Urinary bladder (tissue), 4 donors: ENCODE results near the gene LPCAT1. TPM values are rescaled to one million over a fixed set of nuclear protein-coding genes. Genes with fewer than 3 reads are reported as not detected.
"Not testable (repeated sequence)": the region's sequence is repeated elsewhere in the genome, so short reads cannot be mapped to it uniquely, and the experiment has no call there.

Experiments
- DNase-seq: peaks from one replicate; pipeline ENCODE4 v3.0.0-alpha.2; 2015; ENCODE audit errors: extremely low spot score
- H3K27ac ChIP-seq: one replicate; pipeline ENCODE4 v1.5.1; 2013; ENCODE audit warnings: low read depth, mild to moderate bottlenecking, moderate library complexity
- H3K36me3 ChIP-seq: one replicate; pipeline ENCODE4 v1.6.1; 2013; ENCODE audit warnings: mild to moderate bottlenecking, moderate library complexity; ENCODE audit not compliant: insufficient read depth
- H3K4me1 ChIP-seq: one replicate; pipeline ENCODE4 v1.6.1; 2013; ENCODE audit warnings: mild to moderate bottlenecking, moderate library complexity; ENCODE audit not compliant: insufficient read depth
- H3K4me3 ChIP-seq: one replicate; pipeline ENCODE4 v1.5.1; 2013; ENCODE audit warnings: low read depth, low read length
- WGBS: extraction: QIAGEN DNeasy Blood & Tissue Kit; methylation state at CpG from one replicate; pipeline ENCODE4 v1.1.7; 2013; 5-methylcytosine and 5-hydroxymethylcytosine counted together
- polyA plus RNA-seq: library from polyadenylated mRNA; stranded (reverse); fragments of 200-250 nt; gene quantifications from one replicate; pipeline ENCODE4 v1.2.3, GENCODE V29; 2013
- total RNA-seq: library from RNA; depleted of rRNA; stranded (reverse); fragments of >200 nt; gene quantifications from one replicate; pipeline ENCODE4 v1.2.3, GENCODE V29; 2014
- donor health status: healthy with polysubstance abuse.
- donor health status: healthy.

Gene LPCAT1
- total and polyA plus RNA-seq, 2 donors, result 31.4 to 32.9 TPM

DNA sequence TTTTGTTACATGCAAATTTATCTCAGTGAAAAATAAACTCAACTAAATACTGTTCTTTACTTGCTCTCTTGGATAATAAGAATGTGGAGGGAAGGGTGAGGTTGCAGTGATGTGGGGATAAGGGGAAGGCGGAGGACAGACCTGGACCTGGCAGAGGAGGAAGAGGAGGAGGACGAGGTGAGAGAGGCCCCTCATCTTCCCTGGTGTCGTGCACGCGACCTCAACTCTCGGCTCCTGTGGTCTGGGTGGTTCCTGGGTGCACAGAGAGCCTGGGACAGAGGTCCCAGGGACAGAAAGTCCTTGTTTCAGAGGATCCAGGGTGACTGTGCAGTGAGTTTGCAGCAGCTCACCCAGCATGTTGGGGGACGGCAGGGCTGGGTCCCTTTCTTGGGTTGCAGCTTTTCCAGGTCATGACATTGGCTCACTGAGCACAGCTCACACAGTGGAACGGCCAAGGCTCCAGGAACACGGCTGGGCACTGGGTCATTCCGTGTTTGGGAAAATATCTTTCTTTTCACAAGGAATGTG, 37.7 kb upstream of the LPCAT1 start:
- 70% methylated on average over 10 of the region's 10 CpGs for WGBS
- H3K4me3 ChIP-seq, result no peak overlapping the region
- H3K27ac ChIP-seq, result no peak overlapping the region
- no peaks in the 10 kb centered on the region for H3K4me1 ChIP-seq
- no peak for DNase-seq
- H3K36me3 ChIP-seq, result no peaks in the 10 kb centered on the region

DNA sequence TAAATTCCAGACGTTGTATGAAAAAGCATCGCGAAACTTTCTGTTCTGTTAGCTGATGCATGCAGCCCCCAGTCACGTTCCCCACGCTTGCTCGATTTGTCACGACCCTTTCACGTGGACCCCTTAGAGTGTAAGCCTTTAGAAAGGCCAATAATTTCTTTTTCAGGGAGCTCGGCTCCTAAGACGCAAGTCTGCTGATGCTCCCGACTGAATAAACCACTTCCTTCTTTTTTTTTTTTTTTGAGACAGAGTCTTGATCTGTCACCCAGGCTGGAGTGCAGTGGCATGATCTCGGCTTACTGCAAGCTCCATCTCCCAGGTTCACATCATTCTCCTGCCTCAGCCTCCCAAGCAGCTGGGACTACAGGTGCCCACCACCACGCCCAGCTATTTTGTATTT, 36.7 kb upstream of the LPCAT1 start:
- not testable (repeated sequence) for H3K4me1 ChIP-seq, H3K27ac ChIP-seq, H3K36me3 ChIP-seq, DNase-seq, H3K4me3 ChIP-seq
- WGBS, result 83% methylated on average over 13 of the region's 13 CpGs

- no peak overlapping the region for H3K4me3 ChIP-seq
- H3K4me1 ChIP-seq, result no peaks in the 10 kb centered on the region
- DNase-seq, result no peak
- no peaks in the 10 kb centered on the region for H3K36me3 ChIP-seq
- no peak overlapping the region for H3K27ac ChIP-seq
- 72% methylated on average over 6 of the region's 6 CpGs for WGBS
Observed at GRCh38 chr5:1558944-1559343, 35.2 kb upstream of the LPCAT1 start.

DNA sequence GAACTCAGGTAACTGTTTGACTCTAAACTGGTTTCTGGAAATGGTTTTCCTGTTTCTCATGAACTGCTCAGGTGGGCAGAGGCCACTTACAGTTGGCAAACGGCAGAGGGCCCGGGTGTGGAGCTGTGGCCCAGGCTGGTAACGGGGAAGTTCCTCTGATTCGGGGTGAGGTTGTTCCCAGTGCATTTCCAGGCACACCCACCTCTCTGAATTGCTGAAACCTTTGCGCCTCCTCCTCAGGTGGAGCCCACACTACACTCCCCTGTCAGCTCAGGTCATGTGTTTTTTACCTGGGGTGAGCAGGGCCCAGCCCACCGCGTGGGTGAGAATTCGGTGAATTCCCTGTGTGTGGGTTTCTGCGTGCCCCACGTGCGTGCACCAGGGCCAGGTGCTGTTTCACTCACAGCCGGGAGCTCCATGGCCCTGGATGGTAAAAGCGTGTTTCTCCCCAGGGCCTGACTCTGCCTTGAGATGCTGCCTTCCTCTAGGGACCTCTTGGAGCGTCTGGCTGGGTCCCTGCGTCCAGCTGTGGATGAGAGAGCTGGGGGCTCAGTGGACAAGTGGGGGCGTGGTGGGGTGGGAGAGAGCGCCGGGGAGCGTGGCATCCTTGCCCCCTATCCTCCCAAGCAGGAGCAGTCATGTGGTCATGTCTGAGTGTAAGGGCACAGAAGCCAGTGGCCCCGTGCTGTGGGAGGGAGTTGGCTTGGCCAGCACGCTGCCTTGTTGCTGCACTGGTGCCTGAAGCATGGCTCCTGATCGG, 33.5 kb upstream of the LPCAT1 start:
- WGBS, result 82% methylated on average over 22 of the region's 22 CpGs
- DNase-seq, result no peak
- Histone ChIP-seq H3K36me3 (no peaks in the 10 kb centered on the region), H3K27ac (no peak overlapping the region), H3K4me1 (no peaks in the 10 kb centered on the region), H3K4me3 (no peak overlapping the region)

DNA sequence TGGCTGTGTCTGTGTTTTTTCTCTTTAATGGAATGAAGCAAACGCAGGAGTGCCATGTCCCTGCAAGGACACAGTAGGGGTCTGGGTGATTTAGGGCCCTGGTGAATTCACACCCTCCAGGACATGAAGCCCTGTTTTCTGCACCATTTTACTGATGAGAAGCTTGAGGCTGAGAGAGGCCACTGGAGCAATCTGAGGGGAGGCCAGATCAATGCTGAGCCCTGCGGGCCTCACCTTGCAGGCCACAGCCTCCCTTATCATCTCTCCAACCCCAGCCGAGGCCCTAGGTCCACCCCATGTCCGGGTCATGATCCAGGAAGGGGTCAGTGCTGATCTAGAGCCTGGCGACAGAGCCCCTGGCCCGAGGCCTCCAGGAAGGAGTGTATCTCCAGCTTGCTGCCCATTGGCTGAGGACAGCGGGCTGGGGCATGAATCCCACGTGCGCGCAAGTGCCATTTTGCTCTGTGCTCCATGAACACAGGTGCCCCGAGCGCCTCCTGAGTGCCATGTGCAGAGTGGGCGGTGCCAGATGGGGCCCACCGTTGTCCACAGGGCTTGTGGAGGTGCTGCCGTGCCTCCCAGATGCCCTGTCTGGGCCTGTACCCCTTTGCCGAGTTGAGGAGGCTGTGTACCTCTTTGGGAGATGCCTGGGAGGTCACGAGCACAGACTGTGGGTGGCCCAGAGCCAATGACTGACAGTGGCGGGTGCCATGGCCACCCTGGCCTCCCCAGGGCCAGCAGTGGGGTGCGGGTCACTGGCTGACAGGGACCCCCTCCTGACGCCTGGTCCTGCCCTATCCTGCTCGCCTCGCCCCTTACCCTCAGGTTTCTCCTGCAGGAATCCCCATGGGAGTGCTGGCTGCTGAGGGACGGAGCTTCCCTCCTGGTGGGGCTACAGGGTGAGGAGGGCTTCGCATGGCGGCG, 32.3 kb upstream of the LPCAT1 start:
- Histone ChIP-seq H3K4me1 (no peaks in the 10 kb centered on the region), H3K4me3 (no peak overlapping the region), H3K36me3 (no peaks in the 10 kb centered on the region), H3K27ac (no peak overlapping the region)
- DNase-seq, result no peak
- 85% methylated on average over 26 of the region's 26 CpGs for WGBS

DNA sequence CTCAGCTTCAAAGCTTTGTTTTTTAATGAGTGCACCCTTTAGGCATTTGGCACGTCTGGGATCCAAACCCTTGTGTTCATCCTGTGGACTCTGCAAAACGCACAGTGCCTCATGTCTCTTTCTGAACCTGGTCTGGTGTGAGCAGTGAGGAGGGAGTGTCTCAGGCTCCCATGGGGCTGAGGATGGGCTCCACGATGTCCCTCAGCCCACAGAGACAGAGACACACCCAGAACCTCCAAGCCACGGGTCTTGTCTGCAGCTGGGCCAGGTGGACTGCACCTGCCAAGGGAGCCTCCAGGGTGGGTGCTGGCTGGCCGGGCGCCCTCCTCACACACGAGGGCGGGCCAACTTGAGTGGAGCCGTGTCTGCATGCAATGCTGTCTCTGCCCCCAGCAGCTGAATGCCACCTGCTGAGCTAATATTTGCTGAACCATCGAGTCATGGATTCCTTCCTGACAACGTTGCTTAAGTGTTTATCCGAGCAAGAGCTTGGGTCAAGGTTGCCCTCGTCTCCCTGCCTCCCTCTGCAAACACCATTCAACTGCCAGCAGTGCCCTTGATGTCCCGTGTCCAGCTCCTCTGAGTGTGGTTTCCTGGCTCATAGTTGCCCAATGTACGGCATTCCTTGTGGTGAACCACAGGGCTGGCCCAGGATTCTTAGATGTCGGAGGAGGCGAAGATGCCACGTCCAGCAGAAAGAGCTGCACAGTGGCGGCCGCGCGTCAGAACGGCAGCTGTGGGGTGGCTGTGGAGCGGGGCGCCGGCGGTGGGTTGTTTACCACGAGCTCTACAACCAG, 31.4 kb upstream of the LPCAT1 start:
- DNase-seq, result no peak
- H3K27ac ChIP-seq, result no peak overlapping the region
- 80% methylated on average over 28 of the region's 28 CpGs for WGBS
- H3K4me3 ChIP-seq, result no peak overlapping the region
- no peaks in the 10 kb centered on the region for H3K4me1 ChIP-seq
- H3K36me3 ChIP-seq, result no peaks in the 10 kb centered on the region

GRCh38 chr5:1554410-1554967, 30.7 kb upstream of the LPCAT1 start:
- Histone ChIP-seq H3K36me3 (no peaks in the 10 kb centered on the region), H3K4me1 (no peaks in the 10 kb centered on the region), H3K4me3 (no peak overlapping the region), H3K27ac (no peak overlapping the region)
- no peak for DNase-seq
- WGBS, result 94% methylated on average over 11 of the region's 11 CpGs

GRCh38 chr5:1553539-1554409, 30.0 kb upstream of the LPCAT1 start:
- no peak overlapping the region for H3K4me3 ChIP-seq
- no peak for DNase-seq
- H3K27ac ChIP-seq, result no peak overlapping the region
- no peaks in the 10 kb centered on the region for H3K4me1 ChIP-seq
- no peaks in the 10 kb centered on the region for H3K36me3 ChIP-seq
- WGBS, result 88% methylated on average over 21 of the region's 21 CpGs

DNA sequence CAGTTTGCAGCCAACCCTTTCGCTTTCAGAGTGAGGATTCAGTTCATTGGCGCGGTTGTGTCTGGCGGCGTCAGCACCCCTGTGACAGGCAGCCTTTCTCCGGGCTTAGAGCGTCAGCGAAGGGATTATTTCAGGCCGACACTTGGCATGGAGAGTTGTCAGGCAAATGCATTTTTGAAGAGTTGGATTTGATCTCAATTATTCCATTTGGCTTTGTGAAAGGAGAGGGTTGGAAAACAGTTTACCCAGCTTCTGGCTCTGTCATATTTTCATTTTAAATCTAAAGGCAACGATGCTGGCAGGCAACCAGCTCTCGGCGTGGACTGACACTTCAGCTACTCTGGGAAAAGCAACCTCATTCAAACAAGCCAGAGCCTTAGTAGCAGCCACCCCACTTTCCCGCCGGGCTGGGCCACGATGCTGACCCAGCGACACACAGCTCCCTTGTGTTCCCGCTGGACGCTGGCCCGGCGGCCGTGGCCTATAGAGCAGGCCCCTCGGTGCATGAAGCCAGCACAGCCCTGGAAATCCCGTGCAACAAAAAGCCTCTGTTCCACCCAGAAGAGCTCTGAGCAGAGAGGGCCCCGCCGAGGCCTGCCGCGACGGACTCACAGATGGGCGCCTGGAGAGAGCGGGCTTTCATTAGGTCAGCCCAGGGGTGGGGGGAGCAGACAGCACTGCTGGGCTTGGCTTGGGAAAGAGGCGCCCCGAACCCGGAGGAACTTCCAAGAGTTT, 28.9 kb upstream of the LPCAT1 start:
- no peaks in the 10 kb centered on the region for H3K36me3 ChIP-seq
- H3K27ac ChIP-seq, result no peak overlapping the region
- no peak overlapping the region for H3K4me3 ChIP-seq
- DNase-seq, result no peak
- whole genome bisulfite sequencing, result 35% methylated on average over 33 of the region's 33 CpGs
- no peaks in the 10 kb centered on the region for H3K4me1 ChIP-seq

GRCh38 chr5:1551426-1552301, 27.9 kb upstream of the LPCAT1 start:
- H3K4me1 ChIP-seq, result no peaks in the 10 kb centered on the region
- no peak overlapping the region for H3K4me3 ChIP-seq
- DNase-seq, result no peak
- no peak overlapping the region for H3K27ac ChIP-seq
- no peaks in the 10 kb centered on the region for H3K36me3 ChIP-seq
- 89% methylated on average over 32 of the region's 32 CpGs for WGBS

GRCh38 chr5:1550287-1551076, 26.7 kb upstream of the LPCAT1 start:
- no peak for DNase-seq
- no peaks in the 10 kb centered on the region for H3K36me3 ChIP-seq
- no peaks in the 10 kb centered on the region for H3K4me1 ChIP-seq
- WGBS, result 94% methylated on average over 17 of the region's 17 CpGs
- no peak overlapping the region for H3K27ac ChIP-seq
- no peak overlapping the region for H3K4me3 ChIP-seq
